ENCODE results near the gene PERM1.

Gene PERM1

GRCh38 chr1:1024771-1025699 is 43.1 kb upstream of the PERM1 start:
- peak; percentile 14 to 41 for DNase-seq (ENCODE audit: low read depth in 2 of 2)
- no peak for TF ChIP-seq CTCF (IDR thresholded peaks at IDR 0.05; ENCODE audit: low read depth, low read length)
- H3K4me3 ChIP-seq (replicated peaks in 1 of 2; ENCODE audit: low read depth in 2 of 2, low read length in 2 of 2): no peak overlapping the region

GRCh38 chr1:1024149-1024770 is 42.4 kb upstream of the PERM1 start:
- no peak for TF ChIP-seq CTCF (IDR thresholded peaks at IDR 0.05; ENCODE audit: low read depth, low read length)
- H3K4me3 ChIP-seq (replicated peaks in 1 of 2; ENCODE audit: low read depth in 2 of 2, low read length in 2 of 2): no peak overlapping the region
- no peak for DNase-seq (ENCODE audit: low read depth in 2 of 2)

- no peak overlapping the region for H3K4me3 ChIP-seq (replicated peaks in 1 of 2; ENCODE audit: low read depth in 2 of 2, low read length in 2 of 2)
- DNase-seq (ENCODE audit: low read depth in 2 of 2): no peak
- TF ChIP-seq CTCF (IDR thresholded peaks at IDR 0.05; ENCODE audit: low read depth, low read length): no peak
Measured at GRCh38 chr1:1023700-1024099, 41.8 kb upstream of the PERM1 start.

GRCh38 chr1:1022302-1023009 is 40.6 kb upstream of the PERM1 start:
- TF ChIP-seq CTCF (IDR thresholded peaks at IDR 0.05; ENCODE audit: low read depth, low read length): no peak
- DNase-seq (ENCODE audit: low read depth in 2 of 2): no peak
- H3K4me3 ChIP-seq (replicated peaks in 1 of 2; ENCODE audit: low read depth in 2 of 2, low read length in 2 of 2): no peak overlapping the region

GRCh38 chr1:1021920-1022259 is 40.0 kb upstream of the PERM1 start:
- no peak for TF ChIP-seq CTCF (IDR thresholded peaks at IDR 0.05; ENCODE audit: low read depth, low read length)

GRCh38 chr1:1021010-1021919 is 39.4 kb upstream of the PERM1 start:
- H3K4me3 ChIP-seq (replicated peaks in 1 of 2; ENCODE audit: low read depth in 2 of 2, low read length in 2 of 2): peak overlapping the region; percentile 32 to 63
- DNase-seq (ENCODE audit: low read depth in 2 of 2): peak; percentile 71 to 75

More at GRCh38 chr1:1021920-1022259, 40.0 kb upstream of the PERM1 start:
- peak in 1 of 2 donors; percentile 64 for DNase-seq (ENCODE audit: low read depth in 2 of 2)
- no peak overlapping the region for H3K4me3 ChIP-seq (replicated peaks in 1 of 2; ENCODE audit: low read depth in 2 of 2, low read length in 2 of 2)

More at GRCh38 chr1:1021010-1021919, 39.4 kb upstream of the PERM1 start:
- no peak for TF ChIP-seq CTCF (IDR thresholded peaks at IDR 0.05; ENCODE audit: low read depth, low read length)

Data from cardiac fibroblast (primary cell).